Measurements from ENCODE around the gene FCSK.

Gene FCSK

GRCh38 chr16:70474320-70475053 lies 20.1 kb downstream of the FCSK start:
- no peaks in the 10 kb centered on the region for H3F3A ChIP-seq (ENCODE audit: control insufficient read depth, insufficient read depth)
- peaks cover 37% of the 10 kb centered on the region for H3K4me1 ChIP-seq (ENCODE audit: control insufficient read depth, low read length)
- no peaks in the 10 kb centered on the region for H3K9me3 ChIP-seq (ENCODE audit: control insufficient read depth, insufficient read depth, low read length)
- H3K79me2 ChIP-seq (ENCODE audit: control insufficient read depth, low read length), result no peaks in the 10 kb centered on the region
- TF ChIP-seq EZH2phosphoT487 (IDR thresholded peaks at IDR 0.05; ENCODE audit: borderline replicate concordance, low read length) (no peak), CTCF (IDR thresholded peaks at IDR 0.05; ENCODE audit: low read depth, low read length, poor library complexity, severe bottlenecking) (no peak)
- no peaks in the 10 kb centered on the region for H3K9me2 ChIP-seq (replicated peaks; ENCODE audit: control insufficient read depth, low read length)
- H3K4me2 ChIP-seq (ENCODE audit: low read length), result no peak overlapping the region
- no peak overlapping the region for H3K27ac ChIP-seq (ENCODE audit: low read depth, low read length)
- no peaks in the 10 kb centered on the region for H4K20me1 ChIP-seq (ENCODE audit: control insufficient read depth, insufficient read depth, low read depth, low read length)
- H3K36me3 ChIP-seq (ENCODE audit: control insufficient read depth, low read length), result peaks cover 16% of the 10 kb centered on the region
- no peak overlapping the region for H3K4me3 ChIP-seq (ENCODE audit: low read length)
- no peaks in the 10 kb centered on the region for H3K27me3 ChIP-seq (ENCODE audit: control insufficient read depth, low read length)

- Histone ChIP-seq H3K4me3 (ENCODE audit: low read length) (no peak overlapping the region), H3K4me2 (ENCODE audit: low read length) (peak overlapping the region; percentile 31), H3K27ac (ENCODE audit: low read depth, low read length) (no peak overlapping the region), H4K20me1 (ENCODE audit: control insufficient read depth, insufficient read depth, low read depth, low read length) (no peaks in the 10 kb centered on the region), H3F3A (ENCODE audit: control insufficient read depth, insufficient read depth) (no peaks in the 10 kb centered on the region), H3K9me2 (replicated peaks; ENCODE audit: control insufficient read depth, low read length) (no peaks in the 10 kb centered on the region), H3K36me3 (ENCODE audit: control insufficient read depth, low read length) (peaks cover 24% of the 10 kb centered on the region), H3K79me2 (ENCODE audit: control insufficient read depth, low read length) (no peaks in the 10 kb centered on the region), H3K27me3 (ENCODE audit: control insufficient read depth, low read length) (no peaks in the 10 kb centered on the region), H3K9me3 (ENCODE audit: control insufficient read depth, insufficient read depth, low read length) (no peaks in the 10 kb centered on the region), H3K4me1 (ENCODE audit: control insufficient read depth, low read length) (peaks cover 45% of the 10 kb centered on the region)
- TF ChIP-seq CTCF (IDR thresholded peaks at IDR 0.05; ENCODE audit: low read depth, low read length, poor library complexity, severe bottlenecking) (no peak), EZH2phosphoT487 (IDR thresholded peaks at IDR 0.05; ENCODE audit: borderline replicate concordance, low read length) (no peak)
Observed at GRCh38 chr16:70475054-70475871, 20.9 kb downstream of the FCSK start.

GRCh38 chr16:70476272-70477020 lies 22.1 kb downstream of the FCSK start:
- H3K9me2 ChIP-seq (replicated peaks; ENCODE audit: control insufficient read depth, low read length), result no peaks in the 10 kb centered on the region
- TF ChIP-seq CTCF (IDR thresholded peaks at IDR 0.05; ENCODE audit: low read depth, low read length, poor library complexity, severe bottlenecking), result no peak
- H3K4me1 ChIP-seq (ENCODE audit: control insufficient read depth, low read length), result peaks cover 56% of the 10 kb centered on the region
- no peaks in the 10 kb centered on the region for H3K27me3 ChIP-seq (ENCODE audit: control insufficient read depth, low read length)
- H3K79me2 ChIP-seq (ENCODE audit: control insufficient read depth, low read length), result no peaks in the 10 kb centered on the region
- no peak overlapping the region for H3K4me3 ChIP-seq (ENCODE audit: low read length)
- H3K9me3 ChIP-seq (ENCODE audit: control insufficient read depth, insufficient read depth, low read length), result no peaks in the 10 kb centered on the region
- peak overlapping the region; percentile 31; the same call in 1 of the 2 replicates for H3K4me2 ChIP-seq (ENCODE audit: low read length)
- H4K20me1 ChIP-seq (ENCODE audit: control insufficient read depth, insufficient read depth, low read depth, low read length), result no peaks in the 10 kb centered on the region
- H3F3A ChIP-seq (ENCODE audit: control insufficient read depth, insufficient read depth), result no peaks in the 10 kb centered on the region
- H3K36me3 ChIP-seq (ENCODE audit: control insufficient read depth, low read length), result peaks cover 33% of the 10 kb centered on the region
- no peak overlapping the region for H3K27ac ChIP-seq (ENCODE audit: low read depth, low read length)
